ENCODE measurements around the gene ZNF214.

GRCh38 chr11:6988506-6988905 lies 31.6 kb downstream of the ZNF214 start:
- no peak for TF ChIP-seq CTCF (IDR thresholded peaks at IDR 0.05)
- no peak for TF ChIP-seq POLR2A (IDR thresholded peaks at IDR 0.05)
